ENCODE measurements around the gene TM9SF1. TPM values are rescaled to one million over a fixed set of nuclear protein-coding genes. Genes with fewer than 3 reads are reported as not detected.
A peak's percentile ranks its signal among the peaks of the same experiment; 100 is the strongest.

Gene TM9SF1
- total and polyA plus RNA-seq, 2 experiments from 2014 or later, result 12.6 to 27.5 TPM

DNA sequence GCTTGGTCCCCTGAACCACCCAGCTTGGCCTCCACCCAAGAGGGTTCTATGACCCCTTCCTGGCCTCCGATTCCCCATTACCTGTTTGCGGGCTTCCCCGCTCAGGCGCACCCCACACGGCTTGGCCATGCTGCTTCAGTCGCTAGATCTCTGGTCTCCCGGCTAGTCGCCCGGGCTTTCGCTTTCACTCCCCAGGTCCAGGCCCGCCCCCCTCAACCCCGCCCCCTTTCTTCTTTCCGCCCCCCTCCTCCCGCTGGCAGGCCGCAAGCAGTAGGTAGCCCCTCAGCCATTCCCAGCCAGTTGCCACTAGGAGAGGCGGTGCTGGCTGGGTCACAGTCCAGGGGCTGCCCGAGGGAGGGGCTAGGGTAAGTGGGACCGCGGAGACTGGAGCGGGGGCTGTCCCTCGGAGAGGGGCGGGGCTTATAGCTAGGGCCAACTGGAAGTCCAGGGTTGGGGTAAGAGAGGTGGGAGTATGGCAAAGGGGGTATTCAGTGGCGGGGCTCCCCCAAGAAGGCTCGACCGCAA, 48.7 kb downstream of the TM9SF1 start, which contains the start of gene PSME2 (continued):
- TF ChIP-seq ZNF331 (CRISPR knock-in tag; IDR thresholded peaks at IDR 0.05; ENCODE audit: low read depth) (no peak), JUNB (IDR thresholded peaks at IDR 0.05; ENCODE audit: unreplicated experiment) (no peak), EZH2phosphoT487 (IDR thresholded peaks at IDR 0.05; ENCODE audit: unreplicated experiment) (no peak)

GRCh38 chr14:24145690-24146452, 49.4 kb downstream of the TM9SF1 start:
- Histone ChIP-seq H4K20me1 (replicated peaks; ENCODE audit: insufficient read depth) (peaks cover 7% of the 10 kb centered on the region; the same call in 1 of the 2 replicates), H3K27me3 (ENCODE audit: insufficient read depth) (no peaks in the 10 kb centered on the region), H3K27ac (ENCODE audit: low read depth) (0 out of 2 replicates have a peak overlapping the region, but pooled peaks have one; percentile 39), H3F3A (replicated peaks; ENCODE audit: low read depth) (peaks cover 14% of the 10 kb centered on the region), H3K9me2 (ENCODE audit: insufficient read depth) (no peaks in the 10 kb centered on the region), H3K36me3 (ENCODE audit: insufficient read depth) (peaks cover 22% of the 10 kb centered on the region), H3K4me1 (ENCODE audit: insufficient read depth) (peaks cover 18% of the 10 kb centered on the region), H3K4me2 (peak overlapping the region; percentile 95), H2AFZ (peak overlapping the region; percentile 97), H3K79me2 (replicated peaks; ENCODE audit: insufficient read depth) (peaks cover 38% of the 10 kb centered on the region), H3K4me3 (peak overlapping the region; percentile 70)
- no peaks in the 10 kb centered on the region for H3K9me3 Mint-ChIP-seq
- peaks cover 23% of the 10 kb centered on the region for H3K4me1 Mint-ChIP-seq
- ATAC-seq (no peak), DNase-seq (ENCODE audit: low spot score) (no peak)
- peaks cover 17% of the 10 kb centered on the region for H3K27me3 Mint-ChIP-seq (ENCODE audit: insufficient read depth, low read depth, poor library complexity)
- peaks cover 53% of the 10 kb centered on the region for H3K36me3 Mint-ChIP-seq (ENCODE audit: low read depth)
- H3K4me3 Mint-ChIP-seq, result peak overlapping the region; percentile 99
- peak overlapping the region; percentile 81 for H3K27ac Mint-ChIP-seq
- TF ChIP-seq REST (IDR thresholded peaks at IDR 0.05; ENCODE audit: unreplicated experiment), result no peak
- no peak for TF ChIP-seq ETS1 (IDR thresholded peaks at IDR 0.05)
- no peak for TF ChIP-seq POLR2AphosphoS5 (IDR thresholded peaks at IDR 0.05; ENCODE audit: low read depth)
- no peak for TF ChIP-seq ZNF331 (CRISPR knock-in tag; IDR thresholded peaks at IDR 0.05; ENCODE audit: low read depth)
- TF ChIP-seq EZH2phosphoT487 (IDR thresholded peaks at IDR 0.05; ENCODE audit: unreplicated experiment), result no peak
- TF ChIP-seq ZNF114 (CRISPR knock-in tag; IDR thresholded peaks at IDR 0.05), result no peak
- TF ChIP-seq, protein P1, sequence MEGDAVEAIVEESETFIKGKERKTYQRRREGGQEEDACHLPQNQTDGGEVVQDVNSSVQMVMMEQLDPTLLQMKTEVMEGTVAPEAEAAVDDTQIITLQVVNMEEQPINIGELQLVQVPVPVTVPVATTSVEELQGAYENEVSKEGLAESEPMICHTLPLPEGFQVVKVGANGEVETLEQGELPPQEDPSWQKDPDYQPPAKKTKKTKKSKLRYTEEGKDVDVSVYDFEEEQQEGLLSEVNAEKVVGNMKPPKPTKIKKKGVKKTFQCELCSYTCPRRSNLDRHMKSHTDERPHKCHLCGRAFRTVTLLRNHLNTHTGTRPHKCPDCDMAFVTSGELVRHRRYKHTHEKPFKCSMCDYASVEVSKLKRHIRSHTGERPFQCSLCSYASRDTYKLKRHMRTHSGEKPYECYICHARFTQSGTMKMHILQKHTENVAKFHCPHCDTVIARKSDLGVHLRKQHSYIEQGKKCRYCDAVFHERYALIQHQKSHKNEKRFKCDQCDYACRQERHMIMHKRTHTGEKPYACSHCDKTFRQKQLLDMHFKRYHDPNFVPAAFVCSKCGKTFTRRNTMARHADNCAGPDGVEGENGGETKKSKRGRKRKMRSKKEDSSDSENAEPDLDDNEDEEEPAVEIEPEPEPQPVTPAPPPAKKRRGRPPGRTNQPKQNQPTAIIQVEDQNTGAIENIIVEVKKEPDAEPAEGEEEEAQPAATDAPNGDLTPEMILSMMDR (conservative IDR thresholded peaks at IDR 0.05; ENCODE audit: low read depth in 2 of 2), result no peak
- TF ChIP-seq STAT1 (IDR thresholded peaks at IDR 0.05; ENCODE audit: unreplicated experiment), result no peak
- no peak for TF ChIP-seq EZH2 (IDR thresholded peaks at IDR 0.05; ENCODE audit: low read depth, unreplicated experiment)
- TF ChIP-seq ZNF462 (CRISPR knock-in tag; IDR thresholded peaks at IDR 0.05), result no peak

Measured in GM23338 (cell line).